SKM-1 (cell line): ENCODE data around the gene AP2M1.

Source experiments
- DNase-seq: peaks from one replicate; lab custom pipeline; 2025; ENCODE audit not compliant: unreplicated experiment; lab: John Stamatoyannopoulos, UW

Gene AP2M1

GRCh38 chr3:184178521-184179138, 4.0 kb downstream of the AP2M1 start:
- DNase-seq: no peak

- DNase-seq: no peak
These were observed 5.5 kb downstream of the AP2M1 start for GRCh38 chr3:184180165-184180564.

- no peak for DNase-seq
These were observed 6.9 kb downstream of the AP2M1 start for GRCh38 chr3:184181596-184181995.

DNA sequence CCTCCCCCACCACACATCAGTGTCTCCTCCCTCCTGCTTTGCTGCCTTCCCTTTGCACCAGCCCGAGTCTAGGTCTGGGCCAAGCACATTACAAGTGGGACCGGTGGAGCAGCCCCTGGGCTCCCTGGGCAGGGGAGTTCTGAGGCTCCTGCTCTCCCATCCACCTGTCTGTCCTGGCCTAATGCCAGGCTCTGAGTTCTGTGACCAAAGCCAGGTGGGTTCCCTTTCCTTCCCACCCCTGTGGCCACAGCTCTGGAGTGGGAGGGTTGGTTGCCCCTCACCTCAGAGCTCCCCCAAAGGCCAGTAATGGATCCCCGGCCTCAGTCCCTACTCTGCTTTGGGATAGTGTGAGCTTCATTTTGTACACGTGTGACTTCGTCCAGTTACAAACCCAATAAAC, 9.0 kb downstream of the AP2M1 start:
- no peak for DNase-seq

- DNase-seq: no peak
These were observed 10.0 kb downstream of the AP2M1 start for GRCh38 chr3:184184546-184185230.

- DNase-seq: peak; percentile 88
These were observed 11.0 kb downstream of the AP2M1 start for GRCh38 chr3:184185461-184186183.

GRCh38 chr3:184186184-184186901, 11.7 kb downstream of the AP2M1 start, which contains the start of gene ABCF3:
TSS of gene ABCF3 (plus strand) at chr3:184186199. CDS start at chr3:184186208, 9 bp downstream.
- no peak for DNase-seq

GRCh38 chr3:184186902-184187207, 12.2 kb downstream of the AP2M1 start:
- DNase-seq: no peak

- no peak for DNase-seq
These were observed 13.4 kb downstream of the AP2M1 start for GRCh38 chr3:184188080-184188479.

- no peak for DNase-seq
These were observed 14.8 kb downstream of the AP2M1 start for GRCh38 chr3:184189421-184189820.

DNA sequence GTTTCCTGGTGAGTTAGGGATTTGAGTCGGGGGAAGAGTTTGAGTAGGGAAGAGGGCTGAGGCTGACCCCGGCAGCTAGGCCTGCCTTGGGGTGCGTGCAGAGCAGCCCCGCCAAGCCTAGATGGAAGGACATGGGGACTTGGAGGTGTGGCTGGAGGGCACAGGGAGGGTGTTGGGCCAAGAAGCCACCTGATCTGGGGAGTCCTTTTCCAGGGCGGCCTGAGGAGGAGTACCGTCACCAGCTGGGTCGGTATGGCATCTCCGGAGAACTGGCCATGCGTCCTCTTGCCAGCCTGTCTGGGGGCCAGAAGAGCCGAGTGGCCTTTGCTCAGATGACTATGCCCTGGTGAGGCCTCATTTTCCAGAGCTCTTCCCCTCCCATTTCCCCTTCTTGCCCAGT, 18.2 kb downstream of the AP2M1 start:
- no peak for DNase-seq

- DNase-seq: no peak
These were observed 19.4 kb downstream of the AP2M1 start for GRCh38 chr3:184193991-184194539.

GRCh38 chr3:184196536-184196935, 21.9 kb downstream of the AP2M1 start:
- DNase-seq: no peak

DNA sequence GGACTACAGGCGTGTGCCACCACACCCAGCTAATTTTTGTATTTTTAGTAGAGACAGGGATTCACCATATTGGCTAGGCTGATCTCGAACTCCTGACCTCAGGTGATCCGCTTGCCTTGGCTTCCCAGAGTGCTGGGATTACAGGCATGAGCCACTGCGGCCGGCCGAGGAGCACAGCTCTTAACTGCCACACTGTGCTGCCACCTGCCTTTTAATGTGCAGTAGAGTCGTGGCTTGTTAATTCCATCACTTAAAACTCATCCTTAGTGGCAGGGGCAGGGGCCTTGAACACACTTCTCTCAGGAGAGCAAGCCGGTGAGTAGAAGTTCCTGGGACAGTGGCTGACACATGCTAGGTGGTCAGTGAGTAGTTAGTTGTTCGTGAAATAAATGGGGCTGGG, 23.9 kb downstream of the AP2M1 start:
- DNase-seq: no peak

DNA sequence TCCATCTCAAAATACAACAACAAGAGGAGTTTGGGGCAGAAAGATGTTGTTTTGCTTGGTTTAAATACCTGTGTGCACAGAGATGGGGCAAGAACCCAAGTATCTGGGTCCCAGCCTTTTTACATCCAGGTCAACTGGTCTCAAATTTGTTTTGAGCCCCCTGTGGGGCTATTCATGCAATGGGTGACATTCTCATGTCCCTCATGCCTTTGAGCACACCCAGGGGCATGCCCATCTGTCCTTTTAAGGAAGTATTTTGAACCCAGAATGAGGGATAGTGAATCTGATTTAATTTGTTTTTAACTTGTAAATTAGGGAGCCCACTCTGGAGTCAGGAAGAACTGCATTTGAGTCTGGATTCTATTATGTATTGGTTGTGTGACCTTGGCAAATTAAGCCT, 26.2 kb downstream of the AP2M1 start:
- no peak for DNase-seq

DNA sequence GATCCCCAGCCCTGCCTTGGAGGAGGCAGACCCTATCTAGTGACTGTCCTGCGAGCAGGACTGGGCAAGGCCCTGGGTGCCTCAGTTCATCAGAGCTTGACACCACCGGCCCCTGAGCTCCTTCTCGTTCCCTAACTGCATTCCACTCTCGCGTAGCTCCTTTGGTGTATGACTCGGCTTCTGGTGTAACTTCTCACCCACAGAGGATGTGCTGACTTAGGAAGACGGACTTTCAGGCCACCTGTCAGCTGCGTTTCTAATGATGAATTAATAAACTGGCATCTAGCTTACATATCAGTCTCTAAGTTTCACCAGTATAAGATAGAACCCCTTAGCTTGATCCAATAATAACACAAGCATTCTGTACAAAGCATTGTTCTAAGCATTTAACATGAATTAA, 28.9 kb downstream of the AP2M1 start:
- DNase-seq: no peak

GRCh38 chr3:184209146-184209923, 34.7 kb downstream of the AP2M1 start:
- DNase-seq: no peak

GRCh38 chr3:184211297-184211696, 36.6 kb downstream of the AP2M1 start:
- DNase-seq: no peak

GRCh38 chr3:184211718-184212117, 37.1 kb downstream of the AP2M1 start:
- DNase-seq: no peak

DNA sequence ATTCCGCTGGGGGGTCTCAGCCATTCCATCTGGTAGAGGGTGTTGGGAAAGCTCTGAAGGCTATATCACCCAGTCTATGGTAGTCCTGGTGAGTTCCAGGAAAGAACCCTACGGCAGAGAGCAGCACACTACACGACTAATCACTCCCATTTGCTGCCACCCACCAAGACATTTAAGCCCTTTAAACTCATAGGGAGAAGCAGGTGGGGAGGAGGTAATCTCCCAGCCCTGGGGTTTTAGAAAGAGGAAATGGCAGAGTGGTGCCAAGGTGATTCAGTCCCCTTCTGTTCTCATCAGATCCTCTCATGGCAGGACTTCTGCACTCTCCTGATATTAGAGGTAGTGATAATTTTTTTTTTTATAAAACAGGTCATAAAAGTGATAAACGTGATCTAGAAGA, 44.2 kb downstream of the AP2M1 start:
- DNase-seq: no peak

- no peak for DNase-seq
These were observed 47.9 kb downstream of the AP2M1 start for GRCh38 chr3:184222521-184222920.
